Measurements from ENCODE around the gene URGCP.
A peak's percentile ranks its signal among the peaks of the same experiment; 100 is the strongest.
"Not testable (repeated sequence)": the region's sequence is repeated elsewhere in the genome, so short reads cannot be mapped to it uniquely, and the experiment has no call there.

URGCP gene

GRCh38 chr7:43834463-43835251 is 71.7 kb downstream of the URGCP start:
- DNase-seq (ENCODE audit: low spot score), result peak; percentile 83

- DNase-seq (ENCODE audit: low spot score), result not testable (repeated sequence)
Measured at GRCh38 chr7:43830917-43831316, 75.5 kb downstream of the URGCP start.

All from LoVo (cell line).